ENCODE measurements around the gene TTPAL.

Gene TTPAL

DNA sequence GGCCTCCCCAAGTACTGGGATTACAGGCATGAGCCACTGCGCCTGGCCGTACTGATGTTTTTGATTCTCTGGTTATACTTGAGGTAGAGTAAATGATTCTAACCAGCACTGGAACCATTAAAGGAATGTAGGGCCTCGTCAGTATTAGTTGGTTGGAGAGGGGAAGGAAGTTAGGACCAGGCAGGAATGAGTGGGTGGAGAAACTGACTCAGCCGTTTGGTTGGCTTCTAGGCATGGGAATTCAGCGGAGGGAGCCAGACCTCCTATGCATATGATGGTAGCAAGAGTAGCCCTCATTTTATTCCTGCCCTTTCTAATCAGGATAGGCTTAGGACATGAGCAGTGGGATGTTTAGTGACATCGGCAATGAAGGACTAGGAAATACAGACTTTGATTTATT, 65.2 kb downstream of the TTPAL start:
- DNase-seq (ENCODE audit: low read depth in 2 of 2): no peak

- DNase-seq (ENCODE audit: low read depth in 2 of 2): no peak
Measured at GRCh38 chr20:44541992-44542391, 66.3 kb downstream of the TTPAL start.

DNA sequence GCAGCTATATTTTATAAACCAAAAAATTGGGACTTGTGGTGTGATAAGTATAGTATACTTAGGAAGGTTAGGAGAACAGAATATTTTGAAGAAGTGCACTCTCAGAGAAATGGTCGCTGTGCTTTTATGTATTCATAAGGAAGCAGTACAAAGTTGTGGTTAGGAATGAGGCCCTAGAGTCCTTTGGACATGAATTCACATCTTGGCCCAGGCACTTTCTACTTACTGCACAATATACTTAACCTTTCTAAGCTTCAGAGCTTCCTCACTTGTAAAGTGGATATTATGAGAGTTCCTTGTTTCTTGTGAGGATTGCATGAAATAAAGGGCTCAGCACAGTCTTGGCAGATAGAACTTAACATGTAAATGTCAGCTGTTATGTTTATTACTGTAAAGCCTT, 67.2 kb downstream of the TTPAL start:
- DNase-seq (ENCODE audit: low read depth in 2 of 2): no peak

GRCh38 chr20:44543358-44543757, 67.7 kb downstream of the TTPAL start:
- DNase-seq (ENCODE audit: low read depth in 2 of 2): no peak

All from stimulated activated CD4-positive, alpha-beta T cell treated with anti-CD3 and anti-CD28 coated beads, Interleukin-12 subunit alpha, Interleukin-12 subunit beta, amount 100 ng/mL, for 24 hours (primary cell).